ENCODE measurements around the gene PRR20G. TPM values are rescaled to one million over a fixed set of nuclear protein-coding genes. Genes with fewer than 3 reads are reported as not detected.

Gene PRR20G
- total RNA-seq, 2 donors from 2014 or later: not detected

GRCh38 chr3:127273206-127273605, 14.6 kb downstream of the PRR20G start:
- TF ChIP-seq CTCF (IDR thresholded peaks at IDR 0.05): no peak
- H3K9me3 ChIP-seq: no peaks in the 10 kb centered on the region
- no peak overlapping the region for H3K27ac ChIP-seq
- H3K36me3 ChIP-seq: no peaks in the 10 kb centered on the region
- H3K4me3 ChIP-seq: no peak overlapping the region
- DNase-seq (ENCODE audit: low spot score) (no peak), ATAC-seq (ENCODE audit: insufficient number of reproducible peaks, low FRiP score, low read depth) (no peak)
- no peaks in the 10 kb centered on the region for H3K4me1 ChIP-seq (ENCODE audit: control insufficient read depth in 1 of 2, low read depth in 2 of 2)
- H3K27me3 ChIP-seq (replicated peaks; ENCODE audit: insufficient read depth): no peaks in the 10 kb centered on the region

DNA sequence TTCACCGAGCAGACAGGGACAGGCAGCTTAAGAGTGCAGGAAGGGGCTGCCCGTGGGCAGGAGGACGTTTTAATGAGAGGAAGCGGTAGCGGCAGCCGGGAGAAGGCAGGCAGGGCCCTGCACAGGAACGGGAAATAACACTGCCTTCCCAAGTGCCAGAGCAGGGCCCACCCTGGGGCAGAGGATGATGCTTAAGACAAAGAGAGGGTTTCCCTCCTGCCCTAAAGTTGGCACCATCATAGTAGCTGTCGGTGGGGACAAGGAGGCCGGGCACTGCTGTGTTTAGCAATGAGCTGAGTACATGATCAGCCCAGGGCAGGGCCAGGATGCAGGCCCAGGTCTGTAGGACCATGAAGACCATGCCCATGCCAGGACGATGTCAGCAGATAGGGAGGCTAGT, 21.7 kb downstream of the PRR20G start:
- TF ChIP-seq CTCF (IDR thresholded peaks at IDR 0.05): no peak
- ATAC-seq (ENCODE audit: insufficient number of reproducible peaks, low FRiP score, low read depth) (no peak), DNase-seq (ENCODE audit: low spot score) (no peak)
- Histone ChIP-seq H3K4me1 (ENCODE audit: control insufficient read depth in 1 of 2, low read depth in 2 of 2) (no peaks in the 10 kb centered on the region), H3K9me3 (no peaks in the 10 kb centered on the region), H3K4me3 (no peak overlapping the region), H3K36me3 (no peaks in the 10 kb centered on the region), H3K27me3 (replicated peaks; ENCODE audit: insufficient read depth) (no peaks in the 10 kb centered on the region), H3K27ac (no peak overlapping the region)

- Histone ChIP-seq H3K4me3 (no peak overlapping the region), H3K36me3 (no peaks in the 10 kb centered on the region), H3K27me3 (replicated peaks; ENCODE audit: insufficient read depth) (no peaks in the 10 kb centered on the region), H3K4me1 (ENCODE audit: control insufficient read depth in 1 of 2, low read depth in 2 of 2) (no peaks in the 10 kb centered on the region), H3K9me3 (no peaks in the 10 kb centered on the region), H3K27ac (no peak overlapping the region)
- DNase-seq (ENCODE audit: low spot score): no peak
- no peak for ATAC-seq (ENCODE audit: insufficient number of reproducible peaks, low FRiP score, low read depth)
- TF ChIP-seq CTCF (IDR thresholded peaks at IDR 0.05): no peak
These were observed 22.3 kb downstream of the PRR20G start for GRCh38 chr3:127265581-127265981.

GRCh38 chr3:127264794-127265514, 22.9 kb downstream of the PRR20G start:
- H3K9me3 ChIP-seq: no peaks in the 10 kb centered on the region
- no peaks in the 10 kb centered on the region for H3K36me3 ChIP-seq
- DNase-seq (ENCODE audit: low spot score) (no peak), ATAC-seq (ENCODE audit: insufficient number of reproducible peaks, low FRiP score, low read depth) (no peak)
- no peak for TF ChIP-seq CTCF (IDR thresholded peaks at IDR 0.05)
- H3K27me3 ChIP-seq (replicated peaks; ENCODE audit: insufficient read depth): no peaks in the 10 kb centered on the region
- no peak overlapping the region for H3K4me3 ChIP-seq
- no peaks in the 10 kb centered on the region for H3K4me1 ChIP-seq (ENCODE audit: control insufficient read depth in 1 of 2, low read depth in 2 of 2)
- H3K27ac ChIP-seq: no peak overlapping the region

DNA sequence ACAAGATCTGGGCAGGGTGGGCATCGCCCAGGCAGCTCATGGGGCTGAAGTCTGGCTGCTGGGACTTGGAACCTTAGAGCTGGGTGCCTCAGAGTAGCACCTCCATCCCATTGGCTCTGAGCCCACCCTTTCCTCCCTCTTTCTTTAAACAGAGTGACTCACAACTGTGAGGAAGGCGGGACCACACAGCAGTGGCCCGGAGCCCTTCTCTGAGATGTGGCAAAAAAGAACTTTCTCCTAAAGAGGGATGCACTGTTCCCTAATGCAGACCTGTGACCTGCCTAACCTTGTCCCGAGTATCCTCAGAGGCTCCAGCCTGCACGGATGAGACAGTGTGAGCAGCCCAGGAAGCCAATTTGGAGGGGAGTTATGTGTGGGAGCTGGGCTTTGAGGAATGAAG, 23.6 kb downstream of the PRR20G start:
- no peaks in the 10 kb centered on the region for H3K27me3 ChIP-seq (replicated peaks; ENCODE audit: insufficient read depth)
- no peak for DNase-seq (ENCODE audit: low spot score)

More for the DNA sequence above, 23.6 kb downstream of the PRR20G start:
- H3K27ac ChIP-seq: no peak overlapping the region
- H3K4me3 ChIP-seq: no peak overlapping the region
- no peak for ATAC-seq (ENCODE audit: insufficient number of reproducible peaks, low FRiP score, low read depth)
- no peaks in the 10 kb centered on the region for H3K36me3 ChIP-seq
- TF ChIP-seq CTCF (IDR thresholded peaks at IDR 0.05): no peak
- no peaks in the 10 kb centered on the region for H3K4me1 ChIP-seq (ENCODE audit: control insufficient read depth in 1 of 2, low read depth in 2 of 2)
- no peaks in the 10 kb centered on the region for H3K9me3 ChIP-seq
